Transverse colon (tissue), 4 donors: ENCODE results near the gene CCR5AS.

ENCODE experiments used
- POLR2AphosphoS5 ChIP-seq, 3 donors: sonication (generic); formaldehyde crosslinking; IDR thresholded peaks; one replicate each; pipeline ENCODE4 v1.6.1; 2016; ENCODE audit warnings: antibody characterized with exemption in 3 of 3
- TF ChIP-seq, protein P1 (sequence below), 5 experiments: fragments of 200-600 bp in 3 of 5; fragments of 450-650 bp in 2 of 5; sonication (generic) in 3 of 5; IDR thresholded peaks; 1 replicate in 2 of 5; 2 replicates in 3 of 5; pipeline ENCODE4 v1.5.1; 2016 to 2017; ENCODE audit warnings: antibody characterized with exemption in 5 of 5, inconsistent platforms in 3 of 5, mild to moderate bottlenecking in 2 of 5, moderate library complexity in 1 of 5

DNA sequence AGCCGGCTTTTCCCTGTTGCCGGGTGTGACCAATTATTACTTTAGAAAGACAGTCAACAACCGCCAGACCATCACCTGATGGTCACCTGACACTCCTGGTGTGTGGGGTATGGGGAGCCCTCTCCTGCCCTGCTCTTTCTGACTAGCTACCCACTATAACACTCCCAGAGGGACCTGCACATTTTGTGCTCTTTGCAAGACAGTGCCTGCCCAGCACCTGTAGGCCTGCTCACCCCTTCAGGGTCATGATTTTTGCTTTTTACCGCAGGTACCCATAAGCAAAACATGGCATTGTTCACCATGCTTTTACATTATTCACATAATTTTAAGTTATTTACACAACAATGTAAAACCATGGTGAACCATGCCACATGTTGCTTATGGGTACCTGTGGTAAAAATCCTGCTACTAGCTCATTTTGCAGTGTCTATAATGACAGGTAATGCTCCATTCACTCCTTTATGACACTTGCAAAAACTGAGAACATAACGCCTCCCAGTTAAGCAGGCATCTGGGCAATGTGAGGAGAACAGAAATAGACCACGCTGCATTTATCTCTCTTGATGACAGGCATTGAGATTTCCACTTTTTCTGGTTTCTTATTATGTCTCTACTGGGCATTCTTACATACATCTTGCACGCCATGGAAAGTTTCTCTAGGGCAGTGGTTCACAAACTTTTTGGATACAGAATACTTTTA, 10.1 kb upstream of the CCR5AS start:
- TF ChIP-seq, protein P1, sequence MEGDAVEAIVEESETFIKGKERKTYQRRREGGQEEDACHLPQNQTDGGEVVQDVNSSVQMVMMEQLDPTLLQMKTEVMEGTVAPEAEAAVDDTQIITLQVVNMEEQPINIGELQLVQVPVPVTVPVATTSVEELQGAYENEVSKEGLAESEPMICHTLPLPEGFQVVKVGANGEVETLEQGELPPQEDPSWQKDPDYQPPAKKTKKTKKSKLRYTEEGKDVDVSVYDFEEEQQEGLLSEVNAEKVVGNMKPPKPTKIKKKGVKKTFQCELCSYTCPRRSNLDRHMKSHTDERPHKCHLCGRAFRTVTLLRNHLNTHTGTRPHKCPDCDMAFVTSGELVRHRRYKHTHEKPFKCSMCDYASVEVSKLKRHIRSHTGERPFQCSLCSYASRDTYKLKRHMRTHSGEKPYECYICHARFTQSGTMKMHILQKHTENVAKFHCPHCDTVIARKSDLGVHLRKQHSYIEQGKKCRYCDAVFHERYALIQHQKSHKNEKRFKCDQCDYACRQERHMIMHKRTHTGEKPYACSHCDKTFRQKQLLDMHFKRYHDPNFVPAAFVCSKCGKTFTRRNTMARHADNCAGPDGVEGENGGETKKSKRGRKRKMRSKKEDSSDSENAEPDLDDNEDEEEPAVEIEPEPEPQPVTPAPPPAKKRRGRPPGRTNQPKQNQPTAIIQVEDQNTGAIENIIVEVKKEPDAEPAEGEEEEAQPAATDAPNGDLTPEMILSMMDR (IDR thresholded peaks at IDR 0.05): no peak
- TF ChIP-seq POLR2AphosphoS5 (IDR thresholded peaks at IDR 0.05): no peak
